NCI-H2081 (cell line): Measurements from ENCODE around the gene SBK1.
"Not testable (repeated sequence)": the region's sequence is repeated elsewhere in the genome, so short reads cannot be mapped to it uniquely, and the experiment has no call there.

Experiments
- DNase-seq, 2 experiments: peaks; one replicate each; lab custom pipeline; 2025; lab: John Stamatoyannopoulos, UW

Gene SBK1

DNA sequence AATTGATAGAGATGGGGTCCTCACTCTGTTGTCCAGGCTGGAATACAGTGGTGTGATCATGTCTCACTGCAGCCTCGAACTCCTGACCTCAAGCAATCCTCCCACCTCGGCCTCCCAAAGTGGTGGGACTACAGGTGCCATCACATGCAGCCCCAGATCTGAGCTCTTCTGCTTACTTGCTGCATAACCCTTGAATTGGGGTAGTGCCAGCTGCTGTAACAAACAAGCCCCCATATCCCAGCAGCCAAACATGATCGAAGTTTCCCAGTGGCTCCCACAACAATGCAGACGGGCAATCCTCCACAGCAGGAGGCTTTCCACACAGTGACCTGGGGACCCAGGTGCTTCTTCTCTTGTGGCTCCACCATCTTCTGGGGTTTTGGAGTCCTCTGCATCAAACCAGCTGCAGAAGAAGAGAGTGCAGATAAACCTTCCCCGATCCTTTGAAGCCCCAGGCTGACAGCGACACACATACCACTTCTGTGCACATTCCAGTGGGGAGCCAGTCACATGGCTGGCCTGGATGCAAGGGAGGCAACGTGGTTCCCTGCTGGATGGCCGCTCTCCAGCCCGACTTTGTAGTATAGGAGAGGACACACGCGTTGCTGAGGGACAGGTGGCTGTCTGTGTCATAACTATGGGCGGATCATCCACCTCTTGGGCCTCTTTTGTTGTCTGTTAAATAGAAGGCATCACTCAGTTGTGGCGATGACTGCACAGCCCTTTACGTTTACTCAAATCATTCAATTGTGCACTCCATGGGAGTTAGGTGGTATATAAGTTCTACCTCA, 16.7 kb downstream of the SBK1 start:
- DNase-seq, result no peak

DNA sequence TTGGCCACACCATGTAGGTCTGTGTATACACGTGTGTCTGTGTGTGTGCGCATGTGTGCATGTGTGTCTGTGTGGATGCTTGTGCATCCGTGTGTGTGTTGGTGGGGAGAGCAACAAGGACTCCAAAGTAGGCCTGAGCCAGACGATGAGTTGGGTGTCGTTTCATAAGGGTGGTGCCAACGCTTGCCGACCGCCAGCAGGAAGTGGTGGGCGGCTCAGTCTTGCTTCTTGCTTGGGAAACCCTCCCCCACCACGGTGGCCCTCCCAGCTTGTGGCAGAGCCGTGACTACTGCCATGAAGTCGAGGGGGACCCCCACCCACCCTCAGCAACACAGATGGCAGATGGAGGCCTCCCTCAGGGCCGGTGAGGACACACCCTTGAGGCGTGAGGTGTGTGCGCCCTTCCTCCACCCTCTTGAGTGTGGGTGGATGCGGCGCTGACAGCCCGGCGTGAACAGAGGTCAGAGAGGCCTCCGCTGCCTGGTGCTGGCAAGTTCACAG, 17.5 kb downstream of the SBK1 start:
- DNase-seq, result no peak

DNA sequence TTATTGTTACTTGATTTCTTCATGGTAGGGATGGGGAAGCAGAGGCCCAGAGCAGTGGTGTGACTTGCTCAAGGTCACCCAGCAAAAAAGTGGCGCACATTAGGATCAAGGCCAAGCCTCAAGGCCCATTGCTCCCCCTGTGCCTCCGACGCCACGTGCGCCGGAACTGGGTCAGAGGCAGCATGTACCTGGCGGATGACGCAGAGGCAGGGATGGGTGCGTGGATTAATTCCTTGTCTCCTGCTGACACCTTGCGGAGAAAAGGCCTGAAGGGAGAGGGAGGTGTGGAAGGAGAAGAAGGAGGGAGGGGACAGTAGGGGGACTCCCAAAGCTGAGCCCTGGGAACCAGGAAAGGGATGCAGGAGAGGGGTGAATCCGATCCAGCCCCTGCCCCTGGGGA, 18.5 kb downstream of the SBK1 start:
- no peak for DNase-seq

DNA sequence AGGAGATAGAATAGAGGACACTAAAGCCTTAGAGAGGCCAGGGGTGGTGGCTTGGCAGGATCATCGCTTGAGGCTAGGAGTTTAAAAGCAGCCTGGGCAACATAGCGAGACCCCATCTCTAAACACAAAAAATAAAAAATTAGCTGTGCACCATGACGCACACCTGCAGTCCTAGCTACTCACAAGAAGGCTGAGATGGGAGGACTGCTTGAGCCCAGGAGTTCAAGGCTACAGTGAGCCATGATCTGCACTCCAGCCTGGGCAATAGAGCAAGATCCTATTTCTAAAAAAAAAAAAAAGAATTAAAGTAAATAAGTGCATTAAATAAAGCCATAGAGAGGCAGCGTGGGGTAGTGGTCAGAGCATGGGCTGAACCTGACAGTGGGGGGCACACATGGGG, 19.1 kb downstream of the SBK1 start:
- DNase-seq, result no peak

DNA sequence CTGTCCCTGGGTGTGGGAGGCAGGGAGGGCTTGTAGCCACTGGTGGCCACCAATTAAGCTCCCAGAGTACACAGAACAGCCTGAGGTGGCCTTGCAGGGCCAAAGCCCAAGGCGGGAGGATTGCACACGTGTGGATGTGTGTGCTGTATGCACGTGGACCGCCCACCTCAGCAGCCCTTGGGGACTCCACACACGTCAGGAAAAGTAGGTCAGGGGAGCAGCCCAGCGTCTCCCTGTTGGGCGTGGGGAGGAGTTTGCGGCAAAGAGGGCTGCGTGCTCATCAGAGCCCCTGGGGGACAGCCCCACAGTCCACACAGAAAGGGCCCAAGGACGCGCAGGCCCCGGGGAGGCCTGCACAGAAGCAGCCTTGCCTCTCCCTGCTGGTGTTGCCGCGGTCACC, 19.6 kb downstream of the SBK1 start:
- DNase-seq, result no peak

DNA sequence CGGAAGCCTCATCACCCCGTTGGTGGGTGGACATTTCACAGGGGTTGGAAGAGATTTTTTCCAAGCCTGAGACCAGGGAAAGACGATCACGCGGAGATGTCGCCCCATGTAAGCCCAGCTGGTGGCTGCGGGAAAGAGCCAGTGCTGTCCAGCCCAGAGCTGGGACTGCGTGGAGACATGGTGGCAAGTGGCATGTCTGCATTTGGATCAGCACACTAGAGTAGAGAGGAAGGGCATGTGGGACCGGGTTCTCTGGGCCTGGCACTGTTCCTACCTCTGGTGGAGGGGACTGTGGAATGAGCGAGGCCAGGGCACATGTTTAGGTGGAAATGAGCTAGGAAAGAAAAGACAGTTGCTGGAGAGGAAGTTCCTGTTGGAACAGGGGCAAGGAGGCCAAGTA, 20.0 kb downstream of the SBK1 start:
- DNase-seq, result no peak

DNA sequence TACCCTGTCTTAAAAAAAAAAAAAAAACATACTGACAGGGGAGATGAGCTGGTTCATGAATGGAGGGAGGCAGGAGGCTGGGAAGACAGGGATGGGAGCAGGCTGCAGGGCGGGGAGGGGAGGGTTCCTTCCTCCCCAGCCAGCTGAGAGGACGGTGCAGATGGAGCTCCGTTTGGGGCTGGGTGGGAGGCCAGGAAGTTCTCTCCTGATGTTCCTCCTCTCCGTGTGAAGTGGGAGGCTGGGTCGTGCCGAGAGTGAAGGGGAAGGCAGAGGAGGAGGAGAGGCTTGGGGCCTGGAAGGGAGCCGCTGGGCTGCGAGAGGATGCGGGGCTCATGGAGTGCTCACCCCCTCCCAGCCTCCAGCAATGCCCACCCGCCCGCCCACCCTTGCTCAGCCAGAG, 21.3 kb downstream of the SBK1 start:
- no peak for DNase-seq

DNA sequence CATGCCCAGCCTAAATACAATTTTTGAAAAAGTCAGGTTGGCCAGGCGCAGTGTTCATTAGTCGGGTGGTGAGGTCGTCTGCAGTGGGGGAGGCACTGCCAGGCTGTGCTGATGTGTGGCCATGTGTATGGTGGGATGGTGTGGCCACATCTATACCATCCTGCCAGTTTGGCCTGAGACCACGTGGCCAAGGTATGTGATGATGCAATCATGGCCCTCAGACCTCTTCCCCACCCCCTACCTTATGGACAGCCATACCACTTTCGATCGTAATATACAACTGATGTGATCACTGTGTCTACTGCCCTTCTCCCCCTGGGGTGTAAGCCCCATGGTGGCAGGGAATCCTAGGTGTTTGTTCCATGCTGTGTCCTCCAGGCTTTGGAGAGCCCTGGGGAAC, 23.7 kb downstream of the SBK1 start:
- no peak for DNase-seq

DNA sequence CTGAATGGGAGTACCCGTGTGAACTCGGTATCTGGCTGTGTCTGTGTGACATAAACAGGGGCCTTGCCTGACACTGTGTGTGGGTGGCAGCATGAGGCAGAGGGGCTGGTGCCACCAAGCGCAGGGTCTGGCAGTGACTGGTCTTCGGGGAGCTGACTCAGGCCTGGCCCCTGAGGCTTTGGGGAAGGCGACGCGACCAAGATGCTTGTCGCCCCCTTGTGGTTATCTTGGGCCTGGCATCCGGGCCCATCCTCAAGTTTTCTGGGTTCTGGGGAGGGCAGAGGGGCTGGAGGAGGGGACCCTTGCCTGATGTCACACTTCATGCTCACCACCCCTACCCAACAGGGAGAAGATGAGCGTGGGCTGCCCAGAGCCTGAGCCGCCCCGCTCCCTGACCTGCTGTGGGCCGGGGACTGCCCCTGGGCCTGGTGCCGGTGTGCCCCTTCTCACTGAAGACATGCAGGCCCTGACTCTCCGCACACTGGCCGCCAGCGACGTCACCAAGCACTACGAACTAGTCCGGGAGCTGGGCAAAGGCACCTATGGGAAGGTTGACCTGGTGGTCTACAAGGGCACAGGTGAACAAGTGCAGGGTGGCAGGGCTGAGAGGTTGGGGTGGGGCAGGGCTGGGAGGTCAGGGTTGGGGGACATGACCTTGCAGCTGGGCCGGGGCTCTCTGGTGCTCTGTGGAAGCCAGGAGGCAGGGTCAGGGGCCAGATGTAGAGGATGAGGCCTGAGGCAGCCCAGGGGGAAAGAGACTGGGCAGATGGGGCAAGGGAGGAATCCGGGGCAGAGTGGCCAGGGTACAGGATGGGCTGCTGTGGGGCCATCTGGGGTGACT, 24.9 kb downstream of the SBK1 start:
- no peak for DNase-seq

DNA sequence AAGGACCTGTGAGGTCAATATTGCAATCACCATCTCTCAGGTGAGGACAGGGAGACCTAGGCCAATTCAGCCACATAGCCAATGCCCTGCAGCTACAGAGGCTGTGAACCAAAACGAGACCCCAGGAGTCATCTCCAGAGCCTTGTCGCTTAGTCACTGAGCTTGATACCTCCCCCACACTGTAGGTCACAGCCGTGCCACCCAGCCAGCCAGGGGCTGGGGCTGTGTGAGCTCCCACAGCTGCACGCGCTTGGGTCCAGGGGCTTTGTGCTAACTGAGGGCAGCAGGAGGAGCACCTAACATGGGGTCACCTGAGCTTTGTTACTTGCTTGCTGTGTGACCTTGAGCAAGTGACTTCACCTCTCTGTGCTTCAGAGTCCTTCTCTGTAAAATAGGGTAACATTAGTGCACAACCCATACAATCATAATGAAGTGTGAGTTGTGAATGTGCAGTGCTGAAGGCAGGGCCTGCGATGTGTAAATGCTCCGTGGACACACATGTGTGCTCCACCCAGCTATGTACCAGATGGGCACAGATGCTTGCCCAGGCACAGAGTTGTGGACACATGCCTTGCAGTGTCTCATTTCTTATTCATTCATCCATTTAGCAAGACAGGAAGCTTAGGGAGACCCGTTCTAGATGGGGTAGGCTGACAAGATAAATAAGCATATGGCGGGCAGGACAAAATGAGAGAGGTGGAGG, 25.9 kb downstream of the SBK1 start:
- DNase-seq, result no peak

DNA sequence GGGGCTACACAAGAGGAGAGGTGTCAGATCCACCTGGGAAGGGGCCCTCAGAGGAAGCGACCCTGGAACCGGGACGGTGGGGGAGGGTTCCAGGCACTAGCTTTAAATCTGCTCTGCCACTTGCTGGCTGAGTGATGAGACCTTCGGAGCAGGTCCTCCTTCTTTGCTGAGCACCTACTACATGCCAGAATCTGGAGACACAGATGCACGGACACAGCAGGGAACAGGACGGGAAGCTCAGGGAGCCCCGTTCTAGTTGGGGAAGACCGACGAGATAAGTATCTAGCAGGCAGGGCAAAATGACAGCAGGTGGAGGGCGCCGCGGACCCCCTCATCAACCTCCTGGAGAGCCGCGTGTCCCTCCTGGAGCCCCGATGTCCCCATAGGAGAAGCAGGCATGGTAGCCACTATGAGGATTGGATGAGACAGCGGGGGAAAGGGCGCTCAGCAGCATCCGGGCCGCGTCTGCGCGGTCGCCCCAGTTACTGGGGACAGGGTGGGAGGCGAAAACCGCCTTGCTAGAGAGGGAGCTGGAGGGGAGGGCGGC, 27.2 kb downstream of the SBK1 start:
- no peak for DNase-seq

DNA sequence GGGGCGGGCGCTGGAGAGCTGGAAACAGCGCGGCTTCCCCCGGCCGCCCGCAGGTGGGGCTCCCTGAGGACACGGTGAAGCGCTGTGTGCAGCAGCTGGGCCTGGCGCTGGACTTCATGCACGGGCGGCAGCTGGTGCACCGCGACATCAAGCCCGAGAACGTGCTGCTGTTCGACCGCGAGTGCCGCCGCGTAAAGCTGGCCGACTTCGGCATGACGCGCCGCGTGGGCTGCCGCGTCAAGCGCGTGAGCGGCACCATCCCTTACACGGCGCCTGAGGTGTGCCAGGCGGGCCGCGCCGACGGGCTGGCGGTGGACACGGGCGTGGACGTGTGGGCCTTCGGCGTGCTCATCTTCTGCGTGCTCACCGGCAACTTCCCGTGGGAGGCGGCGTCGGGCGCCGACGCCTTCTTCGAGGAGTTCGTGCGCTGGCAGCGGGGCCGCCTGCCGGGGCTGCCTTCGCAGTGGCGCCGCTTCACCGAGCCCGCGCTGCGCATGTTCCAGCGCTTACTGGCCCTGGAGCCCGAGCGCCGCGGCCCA, 27.8 kb downstream of the SBK1 start:
- no peak for DNase-seq

DNA sequence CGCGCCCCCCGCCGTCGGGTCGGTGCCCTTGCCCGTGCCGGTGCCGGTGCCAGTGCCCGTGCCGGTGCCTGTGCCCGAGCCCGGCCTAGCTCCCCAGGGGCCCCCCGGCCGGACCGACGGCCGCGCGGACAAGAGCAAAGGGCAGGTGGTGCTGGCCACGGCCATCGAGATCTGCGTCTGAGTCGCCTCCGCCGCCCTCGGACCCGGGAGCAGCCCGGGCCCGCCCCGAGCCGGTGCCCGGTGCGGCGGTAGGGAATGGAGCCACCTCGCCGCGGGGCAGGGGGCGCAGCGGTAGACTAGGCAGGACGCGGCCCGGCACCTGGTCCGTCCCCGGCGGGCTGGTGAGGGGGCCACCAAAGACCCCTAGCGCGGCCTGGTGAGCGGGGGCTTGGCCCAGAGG, 28.4 kb downstream of the SBK1 start:
- DNase-seq, result no peak

DNA sequence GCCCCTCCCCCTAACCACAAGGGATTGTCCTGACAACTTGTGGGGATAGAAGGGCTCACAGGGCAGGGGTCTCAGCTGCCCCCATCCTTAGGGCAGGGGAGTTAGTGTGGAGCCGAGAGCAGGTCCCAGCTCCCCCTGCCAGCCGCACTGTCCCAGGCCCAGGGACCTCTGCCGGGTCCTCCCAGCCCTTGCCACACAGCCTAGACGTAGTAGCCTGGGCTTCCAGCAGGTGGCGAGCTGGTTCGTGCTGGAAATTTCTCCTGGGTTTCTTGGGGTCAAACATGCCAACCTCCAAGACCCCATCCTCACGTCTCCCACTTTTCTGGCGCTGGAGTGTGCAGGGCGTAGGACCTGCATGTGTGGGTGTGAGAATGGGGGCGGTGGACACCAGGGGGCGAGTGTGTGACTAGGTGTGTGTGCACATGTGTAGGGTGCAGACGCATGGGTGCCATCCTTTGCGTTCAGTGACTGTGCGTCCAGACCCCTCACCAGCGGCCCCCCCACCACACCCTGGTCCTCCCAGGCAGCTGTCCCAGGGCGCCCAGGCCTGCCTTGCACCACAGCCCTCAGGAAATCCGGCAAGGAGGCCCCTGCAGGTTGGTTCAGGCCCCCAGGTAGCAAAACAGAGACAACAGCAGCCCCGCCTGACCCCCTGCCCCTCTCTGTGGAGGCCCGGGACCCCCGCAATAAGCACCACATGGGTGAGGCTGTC, 29.5 kb downstream of the SBK1 start:
- no peak for DNase-seq

DNA sequence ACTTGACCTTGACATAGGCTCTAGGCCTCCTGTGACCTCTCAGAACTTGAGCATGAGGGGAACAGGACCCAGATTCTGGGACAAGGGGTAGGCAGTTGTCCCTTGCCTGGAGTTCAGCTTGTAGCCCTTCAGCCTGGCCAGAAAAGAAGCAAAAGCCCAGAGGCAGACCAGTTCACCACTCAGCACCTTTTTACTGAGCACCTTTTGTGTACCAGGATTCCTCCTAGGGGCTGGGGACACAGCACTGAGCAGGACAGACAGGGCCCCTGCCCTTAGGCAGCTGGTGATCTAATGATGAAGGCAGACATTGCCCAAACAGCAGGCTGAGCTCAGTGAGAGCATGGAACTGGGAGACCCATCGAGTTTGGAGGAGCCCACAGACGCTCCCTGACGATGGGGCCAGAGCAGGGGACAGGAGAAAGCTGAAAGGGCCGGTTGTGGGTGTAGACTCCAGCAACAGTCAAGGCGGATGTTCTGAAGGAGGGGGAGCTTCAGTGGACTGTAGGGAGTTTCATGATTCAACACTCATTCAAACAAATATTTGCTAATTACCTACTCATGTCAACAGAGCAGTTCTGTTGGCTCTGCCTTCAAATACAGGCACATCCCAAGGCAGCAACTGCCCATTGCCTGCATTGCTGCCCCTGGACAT, 32.0 kb downstream of the SBK1 start:
- DNase-seq, result no peak

DNA sequence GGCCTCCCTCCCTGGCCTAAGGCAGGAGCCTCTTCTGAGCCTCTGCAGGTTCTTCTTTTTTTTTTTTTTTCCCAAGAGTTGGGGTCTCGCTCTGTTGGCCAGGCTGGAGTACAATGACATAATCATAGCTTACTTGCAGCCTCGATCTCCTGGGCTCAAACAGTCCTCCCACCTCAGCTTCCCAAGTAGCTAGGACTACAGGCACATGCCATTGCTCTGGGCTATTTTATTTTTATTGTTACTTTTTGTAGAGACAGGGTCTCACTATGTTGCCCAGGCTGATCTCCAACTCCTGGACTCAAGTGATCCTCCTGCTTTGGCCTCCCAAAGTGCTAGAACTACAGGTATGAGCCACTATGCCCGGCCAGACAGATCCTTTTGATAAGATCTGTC, 32.6 kb downstream of the SBK1 start:
- DNase-seq, result no peak

DNA sequence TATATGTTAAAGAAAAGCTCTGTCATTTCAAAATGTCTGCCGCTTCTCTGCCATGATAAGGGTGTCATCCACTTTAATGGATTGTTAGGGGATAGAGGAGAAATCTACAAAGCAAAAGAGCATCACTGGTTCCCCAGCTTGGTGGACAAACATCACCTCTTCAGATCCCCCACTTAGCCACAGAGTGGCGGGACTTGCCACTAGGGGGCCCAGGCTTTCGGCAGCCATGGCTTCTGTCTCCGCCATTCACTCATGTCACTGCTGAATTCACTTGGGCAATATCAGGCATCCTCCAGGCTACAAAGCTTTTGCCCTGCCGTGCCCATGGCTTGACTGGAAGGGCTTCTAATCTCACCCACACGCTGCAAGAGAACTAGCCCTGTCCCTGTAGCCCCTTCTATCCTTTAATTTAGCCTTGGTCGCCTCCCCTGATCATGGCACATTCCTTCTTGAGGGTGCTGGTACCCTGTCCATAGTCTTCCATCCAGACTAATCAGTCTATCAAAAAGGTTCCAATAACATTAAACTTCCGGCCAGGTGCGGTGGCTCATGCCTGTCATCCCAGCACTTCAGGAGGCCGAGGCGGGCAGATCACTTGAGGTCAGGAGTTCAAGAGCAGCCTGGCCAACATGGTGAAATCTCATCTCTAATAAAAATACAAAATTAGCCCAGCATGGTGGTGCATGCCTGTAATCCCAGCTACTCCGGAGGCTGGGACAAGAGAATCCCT, 34.7 kb downstream of the SBK1 start:
- peak; percentile 2 to 10 for DNase-seq

DNA sequence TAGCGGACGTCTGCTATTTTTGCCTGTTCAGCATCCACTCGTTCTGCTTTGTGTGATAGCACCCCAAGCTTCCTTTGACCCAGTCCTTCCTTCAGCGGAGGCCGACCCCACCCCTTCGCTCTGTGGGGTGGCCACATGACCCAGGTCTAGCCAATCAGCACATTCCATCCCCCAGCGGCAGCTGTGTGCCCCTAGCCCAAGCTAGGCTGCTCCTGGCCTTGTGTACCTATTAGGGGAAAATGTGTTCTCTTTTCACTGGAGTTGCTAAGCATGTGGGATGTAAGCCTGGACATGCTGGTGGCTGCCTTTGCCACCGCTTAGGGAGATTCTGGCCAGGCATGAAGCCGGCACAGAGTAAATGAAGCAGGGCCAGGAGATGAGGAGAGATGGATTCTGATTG, 37.9 kb downstream of the SBK1 start:
- DNase-seq, result not testable (repeated sequence)

DNA sequence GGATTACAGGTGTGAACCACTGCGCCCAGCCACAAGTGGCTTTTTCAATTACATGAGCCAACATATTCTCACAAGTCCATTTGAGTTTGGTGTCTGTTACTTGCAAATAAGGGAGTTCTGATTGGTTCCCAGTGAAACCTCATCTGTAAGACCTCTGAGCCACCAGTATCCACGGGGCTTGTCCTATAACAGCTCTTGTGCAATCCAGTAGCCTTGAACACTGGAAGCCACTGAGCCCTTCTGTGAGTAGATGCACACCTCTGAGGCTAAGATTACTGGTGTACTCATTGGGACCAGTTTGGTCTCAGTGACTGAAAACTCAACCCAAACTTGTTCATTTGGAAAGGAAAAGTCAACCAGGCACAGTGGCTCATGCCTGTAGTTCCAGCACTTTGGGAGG, 38.7 kb downstream of the SBK1 start:
- DNase-seq, result not testable (repeated sequence)

DNA sequence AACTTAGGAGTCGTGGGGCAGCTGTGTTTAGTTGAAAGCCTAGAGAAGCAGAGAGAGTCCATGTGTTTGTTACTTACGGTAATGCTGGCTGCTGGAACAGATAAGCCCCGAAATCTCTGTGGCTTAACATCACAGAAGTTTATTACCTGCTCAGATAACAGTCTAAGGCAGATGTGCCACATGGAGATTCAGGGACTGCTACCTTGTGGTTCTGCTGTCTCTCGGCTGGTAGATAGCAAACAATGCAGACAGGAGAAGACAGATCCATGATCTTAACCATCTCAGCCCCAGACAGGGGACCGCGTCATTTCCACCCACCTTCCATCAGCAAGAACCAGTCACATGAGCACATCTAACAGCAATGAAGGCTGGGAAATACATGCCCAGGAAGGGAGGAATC, 40.3 kb downstream of the SBK1 start:
- not testable (repeated sequence) for DNase-seq
